Liver (tissue), 3 donors: Measurements from ENCODE around the gene ADIG.

Experiments used
- CTCF ChIP-seq: fragments of 150-350 bp; IDR thresholded peaks from 2 replicates; pipeline ENCODE4 v1.5.1; 2017; ENCODE audit warnings: improper control_type of control experiment, low read depth, low read length; ENCODE audit not compliant: missing input control
- MAX ChIP-seq: IDR thresholded peaks from 2 replicates; pipeline ENCODE4 v1.6.1; 2016; ENCODE audit warnings: antibody characterized with exemption
- TAF1 ChIP-seq: conservative IDR thresholded peaks from 2 replicates; pipeline ENCODE4 v1.6.1; 2016; ENCODE audit warnings: antibody characterized with exemption, mild to moderate bottlenecking
- donor health status: healthy.
- donor health status: healthy.

GRCh38 chr20:38590676-38591473 is 9.9 kb downstream of the ADIG start:
- TF ChIP-seq CTCF = no peak
- TF ChIP-seq TAF1 = no peak
- no peak for TF ChIP-seq MAX
